Activated T-helper 1 cell treated with Interleukin-2 at 50 U/mL for 16 hours (primary cell): ENCODE results near the gene CYTL1.
"Not testable (repeated sequence)": the region's sequence is repeated elsewhere in the genome, so short reads cannot be mapped to it uniquely, and the experiment has no call there.

ENCODE experiments used
- DNase-seq: peaks from one replicate; pipeline ENCODE4 v3.0.0-alpha.2; 2020; ENCODE audit warnings: low read depth

CYTL1 gene

GRCh38 chr4:5033281-5033841 lies 14.1 kb upstream of the CYTL1 start:
- no peak for DNase-seq

- DNase-seq, result no peak
These were observed 13.6 kb upstream of the CYTL1 start for GRCh38 chr4:5032813-5033212.

DNA sequence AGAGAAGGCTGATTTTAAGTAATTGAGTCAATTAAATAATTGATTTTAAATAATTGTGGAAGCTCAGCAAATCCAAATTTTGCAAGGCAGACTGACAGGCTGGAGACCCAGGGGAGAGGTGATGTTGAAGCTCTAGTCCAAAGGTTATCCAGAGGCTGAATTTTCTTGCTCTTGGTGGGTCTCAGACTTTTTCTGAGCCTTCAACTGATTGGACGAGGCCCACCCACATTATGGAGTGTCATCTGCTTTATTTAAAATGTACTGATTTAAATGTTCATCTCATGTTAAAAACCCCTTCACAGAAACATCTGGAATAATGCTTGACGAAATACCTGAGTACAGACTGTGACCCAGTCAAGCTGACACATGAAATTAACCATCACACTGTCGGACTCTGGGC lies 11.7 kb upstream of the CYTL1 start:
- no peak for DNase-seq

GRCh38 chr4:5030221-5030620 lies 11.0 kb upstream of the CYTL1 start:
- DNase-seq, result no peak

- no peak for DNase-seq
These were observed 10.2 kb upstream of the CYTL1 start for GRCh38 chr4:5029447-5029846.

DNA sequence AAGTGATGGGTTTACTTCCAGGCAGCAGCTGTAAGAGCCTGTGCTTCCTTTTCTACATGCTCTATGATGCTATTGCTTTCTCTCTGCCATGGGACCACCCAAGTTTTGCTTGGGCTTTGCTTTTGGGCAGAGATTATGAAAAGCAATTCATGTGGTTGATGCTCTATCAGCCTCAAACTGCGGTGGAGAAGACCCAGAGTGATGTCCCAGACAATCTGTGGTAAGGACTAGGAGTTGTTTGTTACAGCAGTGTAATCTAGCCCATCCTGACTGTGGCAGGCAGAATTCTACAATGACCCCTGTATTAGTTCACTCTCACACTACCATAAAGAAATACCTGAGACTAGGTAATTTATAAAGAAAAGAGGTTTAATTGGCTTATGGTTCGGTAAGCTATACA lies 9.2 kb upstream of the CYTL1 start:
- DNase-seq, result no peak

GRCh38 chr4:5027346-5027745 lies 8.1 kb upstream of the CYTL1 start:
- no peak for DNase-seq

DNA sequence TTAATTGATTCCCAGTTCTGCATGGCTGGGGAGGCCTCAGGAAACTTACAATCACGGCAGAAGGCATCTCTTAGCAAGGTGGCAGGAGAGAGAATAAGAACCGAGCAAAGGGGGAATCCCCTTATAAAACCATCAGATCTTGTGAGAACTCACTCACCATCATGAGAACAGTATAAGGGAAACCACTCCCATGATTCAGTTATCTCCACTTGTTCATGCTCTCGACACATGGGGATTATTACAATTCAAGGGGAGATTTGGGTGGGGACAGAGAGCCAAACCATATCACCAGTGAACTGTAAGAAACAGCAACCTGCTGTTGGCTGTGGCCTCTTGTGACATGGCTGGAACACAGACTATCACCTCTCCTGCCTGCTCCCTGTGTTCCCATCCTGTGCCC lies 7.1 kb upstream of the CYTL1 start:
- DNase-seq, result no peak

GRCh38 chr4:5024673-5025072 lies 5.4 kb upstream of the CYTL1 start:
- DNase-seq, result no peak

DNA sequence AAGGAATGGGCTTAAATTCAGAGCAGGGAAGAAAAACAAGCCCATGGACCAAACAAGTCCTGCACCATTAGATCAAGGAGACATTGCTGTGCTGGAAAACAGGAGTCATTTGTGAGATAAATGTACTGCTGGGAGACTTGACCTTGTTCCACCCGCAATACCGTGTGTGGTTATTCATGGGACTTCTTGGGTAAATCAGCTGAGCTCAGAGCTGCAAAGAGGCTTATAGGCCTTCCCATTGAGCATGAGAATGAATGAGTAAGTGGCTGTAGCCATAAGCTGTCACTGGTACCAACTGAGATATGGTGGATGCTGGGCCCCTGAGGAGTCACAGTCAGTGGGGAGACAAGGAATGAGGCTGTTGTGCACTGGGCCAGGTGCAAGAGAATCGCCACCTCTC lies 2.3 kb upstream of the CYTL1 start:
- DNase-seq, result no peak

DNA sequence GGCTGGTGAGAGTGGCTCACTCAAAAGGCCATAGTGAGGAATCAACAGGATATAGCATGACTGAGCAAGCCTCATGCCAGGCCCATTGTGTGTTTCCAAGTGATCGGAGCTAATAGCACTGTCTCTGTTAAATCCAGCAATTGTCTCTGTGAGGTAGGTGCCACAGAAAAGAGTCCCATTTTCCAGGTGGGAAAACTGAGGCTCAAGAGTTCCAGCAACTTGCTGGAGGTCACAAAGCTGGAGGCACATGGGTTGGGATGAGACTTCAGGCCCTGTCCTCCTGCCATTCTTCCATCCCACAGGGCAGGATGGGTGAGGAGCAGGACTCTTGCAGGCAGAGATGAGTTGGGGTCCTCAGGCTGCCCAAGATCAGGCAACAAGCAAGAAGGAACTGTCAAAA lies 1.1 kb upstream of the CYTL1 start:
- no peak for DNase-seq

DNA sequence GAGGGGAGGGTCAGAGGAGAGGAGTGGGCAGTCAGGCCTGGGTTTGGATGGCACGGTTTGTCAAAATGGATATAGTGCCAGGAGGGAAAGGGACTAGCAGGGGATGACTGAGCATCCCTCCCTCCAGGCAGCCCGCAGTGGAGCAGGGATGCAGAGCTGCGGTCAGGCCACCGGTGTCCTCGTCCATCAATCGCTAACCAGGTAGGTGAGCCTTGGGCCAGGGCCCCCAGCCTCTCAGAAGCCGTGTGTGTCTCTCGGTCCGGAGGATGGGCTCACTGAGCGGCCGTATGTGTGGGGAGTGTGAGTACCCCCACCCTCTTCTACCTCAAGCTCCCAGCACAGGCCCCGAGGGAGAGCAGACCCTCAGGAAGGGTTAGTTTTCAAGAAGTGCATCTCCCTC lies 538 bp upstream of the CYTL1 start:
- no peak for DNase-seq

DNA sequence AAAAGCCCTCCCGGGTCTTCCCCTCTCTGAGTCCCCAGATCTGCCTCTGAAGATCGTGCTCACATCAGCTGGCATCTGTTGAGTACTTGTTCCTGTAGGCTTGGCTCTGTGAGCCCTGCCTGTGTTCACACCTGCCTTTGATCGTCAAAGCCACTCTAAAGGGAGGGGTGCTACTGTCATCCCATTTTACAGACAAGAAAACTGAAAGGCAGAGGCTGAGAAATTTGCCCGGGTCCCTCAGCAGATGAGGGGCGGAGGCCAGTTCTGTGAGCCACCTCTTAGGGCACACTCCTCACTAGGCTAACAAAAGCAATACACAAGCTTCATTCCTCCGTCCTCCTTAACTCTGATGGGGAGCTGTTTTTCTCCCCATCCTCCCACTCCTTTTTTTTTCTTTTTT lies 655 bp downstream of the CYTL1 start:
- DNase-seq, result no peak

DNA sequence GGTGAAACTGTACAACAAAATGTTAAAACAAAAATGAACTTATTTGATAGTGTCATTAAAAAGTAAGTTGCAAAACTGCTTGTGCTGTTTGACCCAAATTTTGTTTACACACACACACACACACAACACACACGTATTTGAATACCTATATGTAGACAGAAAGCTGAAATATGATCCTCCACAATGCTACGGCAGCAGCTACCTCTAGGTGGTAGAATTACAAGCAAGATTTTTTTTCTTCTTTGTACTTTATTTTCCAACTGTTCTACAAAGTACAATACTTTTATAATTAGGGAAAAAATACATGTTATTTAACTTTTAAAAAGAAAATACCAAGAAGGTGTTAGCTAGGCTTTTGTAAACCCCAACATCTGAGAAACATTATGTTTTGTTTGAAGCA lies 1.2 kb downstream of the CYTL1 start:
- no peak for DNase-seq

DNA sequence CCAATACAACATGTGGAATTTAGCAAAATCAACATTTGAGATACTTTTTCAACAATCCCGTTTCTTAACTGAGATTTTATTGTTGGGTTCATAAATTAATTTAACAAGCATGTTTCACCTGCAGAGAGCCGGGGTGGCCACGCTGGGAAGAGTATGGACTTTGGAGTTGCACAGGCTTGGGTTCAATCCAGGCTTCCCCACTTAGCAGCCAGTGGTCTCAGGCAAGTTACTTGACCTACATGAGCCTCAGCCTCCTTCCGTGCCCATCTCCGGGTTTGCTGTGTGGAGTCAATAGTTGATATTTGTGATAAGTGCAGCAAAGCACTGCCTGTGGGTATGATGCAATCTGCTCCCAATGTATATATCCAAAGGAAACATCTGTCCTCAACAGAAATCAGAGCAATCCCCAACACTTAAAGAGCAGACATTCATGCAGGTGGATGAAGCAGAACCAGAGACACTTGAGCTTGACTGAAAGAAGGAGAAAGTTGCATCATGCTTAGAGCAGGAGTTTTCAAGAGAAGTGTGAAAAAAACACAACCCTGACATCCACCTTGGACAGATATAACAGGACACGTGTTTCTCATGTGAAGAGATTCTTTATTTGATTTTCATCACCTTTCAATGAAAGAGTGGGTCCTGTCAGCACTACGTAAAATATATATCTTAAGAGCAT lies 5.1 kb downstream of the CYTL1 start:
- DNase-seq, result no peak

- no peak for DNase-seq
These were observed 6.3 kb downstream of the CYTL1 start for GRCh38 chr4:5012958-5013357.

DNA sequence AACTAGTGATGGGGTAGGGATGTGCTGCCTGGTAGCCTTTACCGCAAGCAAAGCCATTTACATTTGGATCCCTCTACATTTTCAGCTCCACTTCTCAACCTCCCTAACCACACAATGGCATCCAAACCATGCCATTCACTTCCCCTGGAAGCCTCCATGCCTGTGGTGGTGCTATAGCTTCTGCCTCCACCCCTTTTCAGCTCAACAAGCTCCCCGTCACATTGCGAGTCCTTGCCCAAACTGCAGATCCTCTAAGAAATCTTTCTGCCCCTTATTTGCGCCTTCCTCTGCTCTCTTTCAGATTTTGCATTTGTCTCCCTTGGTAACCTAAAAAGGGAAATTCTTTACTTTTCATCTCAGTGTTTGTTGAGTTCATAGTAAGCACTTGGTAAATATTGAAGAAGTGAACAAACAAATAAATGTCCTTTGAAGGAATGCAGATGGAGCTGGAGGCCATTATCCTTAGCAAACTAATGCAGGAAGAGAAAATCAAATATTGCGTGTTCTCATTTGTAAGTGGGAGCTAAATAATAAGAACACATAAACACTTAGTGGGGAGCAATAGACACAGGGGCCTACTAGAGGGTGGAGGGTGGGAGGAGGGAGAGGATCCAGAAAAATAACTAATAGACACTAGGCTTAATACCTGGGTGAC lies 6.9 kb downstream of the CYTL1 start:
- no peak for DNase-seq

- no peak for DNase-seq
These were observed 8.3 kb downstream of the CYTL1 start for GRCh38 chr4:5010984-5011383.

GRCh38 chr4:5009796-5010195 lies 9.5 kb downstream of the CYTL1 start:
- DNase-seq, result no peak

GRCh38 chr4:5006932-5007331 lies 12.3 kb downstream of the CYTL1 start:
- not testable (repeated sequence) for DNase-seq

DNA sequence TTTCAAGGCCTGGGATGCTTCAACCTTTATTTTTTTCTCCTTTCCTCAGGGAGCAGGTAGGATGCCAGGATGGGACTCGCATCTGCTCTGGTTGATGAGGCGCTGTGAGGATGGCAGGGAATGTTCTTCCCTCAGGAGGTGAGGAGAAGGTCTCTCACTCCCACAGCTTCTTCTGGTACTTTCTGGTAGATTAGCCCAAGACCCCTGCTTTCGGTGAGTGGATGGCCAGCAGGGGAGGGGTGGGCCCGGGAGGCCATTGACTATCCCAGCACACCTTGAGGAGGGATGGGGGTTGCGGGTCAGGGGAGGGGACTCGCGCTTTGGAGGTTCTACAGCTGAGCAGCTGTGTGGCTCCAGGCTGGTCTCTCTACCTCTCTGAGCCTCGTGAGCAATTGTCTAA lies 14.8 kb downstream of the CYTL1 start:
- no peak for DNase-seq

GRCh38 chr4:5003918-5004317 lies 15.3 kb downstream of the CYTL1 start:
- DNase-seq, result no peak

DNA sequence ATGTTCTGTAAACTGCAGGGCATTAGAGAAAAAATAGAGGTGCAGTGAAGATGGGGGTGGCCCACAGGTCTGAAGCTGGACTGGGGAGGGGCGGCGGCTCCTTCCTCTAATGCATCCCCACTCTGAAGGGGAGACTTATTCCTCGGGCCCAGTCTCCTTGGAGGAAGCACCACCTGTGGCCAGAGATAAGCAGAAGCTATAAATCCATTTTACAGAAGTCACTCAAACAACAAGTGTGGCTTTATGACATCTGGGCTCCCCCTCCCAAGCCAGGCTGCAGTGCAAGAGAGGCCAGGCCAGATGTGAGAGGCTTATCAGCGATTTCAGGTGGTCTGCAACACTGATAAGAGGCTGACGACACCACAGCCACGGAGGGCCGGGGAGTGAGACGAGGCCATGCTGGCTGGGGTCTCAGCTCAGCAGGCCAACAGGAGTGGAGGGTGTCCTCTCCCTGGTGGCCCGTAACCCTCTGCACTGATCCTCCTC lies 15.8 kb downstream of the CYTL1 start:
- DNase-seq, result no peak

DNA sequence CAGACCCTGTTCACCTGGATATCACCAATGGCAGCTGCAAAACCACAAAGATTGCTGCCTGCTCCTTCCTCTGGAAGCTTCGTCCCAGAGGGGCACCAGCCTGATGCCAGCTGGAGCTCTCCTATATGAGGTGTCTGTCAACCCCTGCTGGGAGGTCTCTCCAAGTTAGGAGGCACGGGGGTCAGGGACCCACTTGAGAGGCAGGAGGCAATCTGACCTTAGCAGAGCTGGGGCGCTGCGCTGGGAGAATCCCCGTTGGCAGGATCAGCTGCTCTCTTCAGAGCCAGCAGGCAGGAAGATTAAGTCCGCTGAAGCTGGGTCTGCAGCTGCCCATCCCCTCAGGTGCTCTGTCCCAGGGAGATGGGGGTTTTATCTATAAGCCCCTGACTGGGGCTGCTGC lies 17.6 kb downstream of the CYTL1 start:
- not testable (repeated sequence) for DNase-seq
